Measurements from ENCODE around the gene ZNF662.

Gene ZNF662

GRCh38 chr3:42937334-42937733, 31.4 kb downstream of the ZNF662 start:
- DNase-seq (ENCODE audit: low read depth), result no peak

- DNase-seq (ENCODE audit: low read depth), result no peak
These were observed 36.8 kb downstream of the ZNF662 start for GRCh38 chr3:42942693-42943092.

GRCh38 chr3:42946050-42946449, 40.1 kb downstream of the ZNF662 start:
- no peak for DNase-seq (ENCODE audit: low read depth)

- DNase-seq (ENCODE audit: low read depth), result no peak
These were observed 51.6 kb downstream of the ZNF662 start for GRCh38 chr3:42957573-42957972.

GRCh38 chr3:42960282-42960681, 54.3 kb downstream of the ZNF662 start:
- no peak for DNase-seq (ENCODE audit: low read depth)

DNA sequence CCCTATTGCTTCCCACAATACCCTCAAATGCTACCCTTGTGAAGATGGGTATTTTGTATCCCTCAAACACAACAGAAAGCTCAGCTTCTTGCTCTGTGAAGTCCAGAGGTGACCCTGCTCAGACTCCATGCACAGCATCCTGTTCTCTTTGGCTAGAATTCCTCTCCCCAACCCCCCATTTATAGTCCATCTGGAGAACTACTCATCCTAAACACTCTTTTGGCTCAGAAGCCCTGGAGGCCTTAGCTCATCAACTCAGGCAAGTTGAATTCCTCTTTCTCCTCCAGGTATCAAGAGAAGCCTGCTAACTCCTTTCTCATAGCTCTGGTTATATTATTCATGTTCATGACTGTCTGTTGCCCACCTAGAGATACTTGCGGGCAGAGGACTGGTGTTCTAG, 54.8 kb downstream of the ZNF662 start:
- no peak for DNase-seq (ENCODE audit: low read depth)

GRCh38 chr3:42961633-42962032, 55.7 kb downstream of the ZNF662 start:
- no peak for DNase-seq (ENCODE audit: low read depth)

DNA sequence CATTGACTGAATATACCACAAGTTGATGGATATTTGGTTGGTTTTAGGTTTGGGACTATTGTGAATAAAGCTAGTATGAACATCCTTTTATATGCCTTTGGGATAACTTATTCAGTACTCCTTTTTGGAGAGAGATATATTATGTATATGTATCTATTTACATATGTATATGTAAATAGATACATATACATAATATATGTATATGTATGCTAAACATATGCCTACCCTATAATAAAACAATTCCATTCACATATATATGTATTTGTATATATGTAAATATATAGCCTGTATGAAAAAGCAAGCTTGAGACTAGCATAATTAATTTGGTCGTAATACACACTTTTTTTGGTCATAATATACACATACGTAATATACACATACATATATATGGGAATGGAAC, 57.3 kb downstream of the ZNF662 start:
- DNase-seq (ENCODE audit: low read depth), result no peak

DNA sequence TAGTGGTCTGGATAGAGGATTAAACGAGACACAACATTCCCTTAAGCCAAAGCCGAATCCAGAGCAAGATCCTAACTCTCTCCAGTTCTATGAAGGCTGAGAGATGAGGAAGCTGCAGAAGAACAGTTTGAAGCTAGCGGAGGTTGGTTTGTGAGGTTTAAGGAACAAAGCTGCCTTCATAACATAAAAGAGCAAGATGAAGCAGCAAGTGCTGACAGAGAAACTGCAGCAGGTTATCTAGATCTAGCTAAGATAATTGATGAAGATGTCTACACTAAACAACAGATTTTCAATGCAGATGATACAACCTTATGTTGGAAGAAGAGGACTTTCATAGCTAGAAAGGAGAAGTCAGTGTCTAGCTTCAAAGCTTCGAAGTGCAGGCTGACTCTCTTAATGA, 58.3 kb downstream of the ZNF662 start:
- DNase-seq (ENCODE audit: low read depth), result no peak
